GM18870 (cell line): ENCODE measurements around the gene ZNF541.

Experiments
- ATAC-seq: cut with Tn5 transposase; IDR thresholded peaks from one replicate; pipeline ENCODE4 v1.9.1; 2021; ENCODE audit warnings: moderate library complexity; ENCODE audit not compliant: unreplicated experiment

The ZNF541 gene

GRCh38 chr19:47573071-47574026 lies at the start of gene ZNF541:
ZNF541 (minus strand) TSS chr19:47573148; CDS start chr19:47555856, 17,292 bp downstream.
- no peak for ATAC-seq

DNA sequence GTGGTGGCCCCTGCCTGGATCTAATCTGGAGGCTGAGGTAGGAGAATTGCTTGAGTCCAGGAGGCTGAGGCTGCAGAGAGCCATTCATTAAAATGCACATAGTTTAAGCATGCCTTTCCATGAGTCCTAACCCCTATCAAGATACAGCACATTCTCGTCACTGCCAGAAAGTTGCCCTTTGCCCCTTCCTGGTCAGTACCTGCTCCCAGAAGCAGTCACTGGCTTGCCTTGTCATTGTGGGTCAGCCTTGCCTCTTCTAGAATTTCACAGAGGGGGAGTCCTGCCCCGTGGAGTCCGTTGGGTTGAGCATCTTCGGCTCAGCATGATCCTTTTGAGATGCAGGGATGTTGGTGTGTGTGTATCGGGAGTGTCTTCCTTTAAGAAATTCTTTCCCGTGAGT lies 46.8 kb upstream of the ZNF541 start:
- no peak for ATAC-seq

DNA sequence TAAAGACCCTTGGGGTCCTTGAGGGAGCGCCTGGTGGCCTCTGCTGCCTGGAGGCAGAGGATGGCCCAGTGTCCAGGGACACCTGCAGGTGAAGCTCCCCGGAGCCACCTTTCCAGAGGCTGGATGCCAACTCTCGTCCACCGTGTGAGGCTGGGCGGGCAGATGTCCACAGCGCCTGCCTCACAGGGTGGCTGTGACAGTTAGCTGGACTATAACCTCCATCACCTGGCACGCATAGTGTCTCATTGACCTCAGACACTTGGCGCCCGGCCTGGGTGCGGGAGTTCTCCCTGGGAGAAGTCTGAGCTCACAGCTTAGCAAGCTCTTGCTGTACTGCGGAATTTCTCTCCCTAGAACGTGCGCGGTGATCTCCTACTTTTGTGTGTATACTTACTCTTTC lies 45.8 kb upstream of the ZNF541 start:
- ATAC-seq: no peak

- ATAC-seq: no peak
Observed at GRCh38 chr19:47615714-47616113, 42.8 kb upstream of the ZNF541 start.

DNA sequence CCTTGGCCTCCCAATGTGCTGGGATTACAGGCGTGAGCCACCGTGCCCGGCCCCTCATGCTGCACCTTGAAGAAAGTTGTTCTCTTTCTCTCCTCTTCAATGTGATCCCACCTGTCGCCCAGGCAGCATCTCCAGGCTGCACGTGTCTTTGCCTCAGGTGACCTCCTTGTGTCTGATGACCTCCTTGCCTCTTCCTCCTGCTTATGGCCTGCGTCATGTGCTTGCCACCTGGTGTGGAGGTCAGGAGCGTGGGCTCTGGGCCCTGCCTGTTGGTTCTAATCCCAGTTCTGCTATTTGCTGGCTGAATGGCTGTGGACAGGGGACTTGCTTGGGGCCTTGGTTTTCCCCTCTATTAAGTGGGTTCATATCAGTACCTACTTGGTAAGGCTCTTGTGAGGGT lies 42.3 kb upstream of the ZNF541 start:
- no peak for ATAC-seq

GRCh38 chr19:47614559-47614958 lies 41.6 kb upstream of the ZNF541 start:
- no peak for ATAC-seq

GRCh38 chr19:47614021-47614295 lies 41.0 kb upstream of the ZNF541 start:
- no peak for ATAC-seq

- no peak for ATAC-seq
Observed at GRCh38 chr19:47613165-47614020, 40.4 kb upstream of the ZNF541 start.

GRCh38 chr19:47610902-47611301 lies 38.0 kb upstream of the ZNF541 start:
- no peak for ATAC-seq

GRCh38 chr19:47609906-47610894 lies 37.3 kb upstream of the ZNF541 start:
- no peak for ATAC-seq

- ATAC-seq: peak; percentile 29
Observed at GRCh38 chr19:47608969-47609905, 36.3 kb upstream of the ZNF541 start, which contains the start of gene BICRA. BICRA (plus strand) TSS chr19:47609134; CDS start chr19:47673575, 64,441 bp downstream.

DNA sequence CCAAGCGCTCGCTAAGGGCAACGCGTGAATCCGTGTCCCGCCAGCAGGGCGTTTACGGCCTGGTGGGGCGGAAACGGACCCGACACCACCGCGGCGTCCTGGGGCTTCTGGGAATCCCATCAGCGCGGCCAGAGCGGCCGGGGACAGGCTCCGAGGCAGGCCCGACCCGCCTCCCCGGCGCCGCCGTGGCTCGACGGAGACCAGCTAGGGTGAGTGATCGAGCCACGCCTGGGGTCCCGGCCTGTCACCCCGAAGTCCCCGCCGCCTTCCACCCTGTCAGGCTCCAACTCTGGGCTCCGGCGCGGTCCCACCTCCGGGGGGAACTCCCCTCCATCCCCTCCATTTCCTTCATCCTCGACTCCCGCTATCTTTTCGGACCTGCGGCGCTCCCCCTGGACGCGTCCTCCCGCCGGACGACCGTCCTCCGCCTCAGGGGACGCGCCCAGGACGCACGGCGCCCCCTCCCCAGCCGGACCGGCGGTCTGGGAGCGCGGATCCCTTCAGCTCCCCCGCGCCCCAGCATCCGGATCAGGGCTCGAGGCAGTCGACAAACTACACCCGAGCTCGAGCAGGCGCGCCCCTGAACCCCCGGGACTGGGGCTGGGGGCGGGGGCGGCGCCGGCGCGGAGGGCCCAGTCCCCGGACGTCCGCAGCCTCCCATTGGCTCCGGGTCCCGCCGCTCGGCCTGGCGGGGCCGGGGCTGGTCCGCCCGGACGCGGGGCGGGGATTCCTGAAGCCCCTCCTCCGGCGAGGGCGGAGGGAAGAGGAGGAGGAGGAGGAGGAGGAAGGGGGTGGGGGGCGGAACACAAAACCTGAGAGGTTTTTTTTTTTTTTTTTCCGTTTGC lies 35.3 kb upstream of the ZNF541 start:
- peak; percentile 43 for ATAC-seq

GRCh38 chr19:47607564-47608073 lies 34.7 kb upstream of the ZNF541 start:
- no peak for ATAC-seq

GRCh38 chr19:47603706-47604565 lies 31.0 kb upstream of the ZNF541 start:
- no peak for ATAC-seq

- no peak for ATAC-seq
Observed at GRCh38 chr19:47601180-47601904, 28.4 kb upstream of the ZNF541 start.

DNA sequence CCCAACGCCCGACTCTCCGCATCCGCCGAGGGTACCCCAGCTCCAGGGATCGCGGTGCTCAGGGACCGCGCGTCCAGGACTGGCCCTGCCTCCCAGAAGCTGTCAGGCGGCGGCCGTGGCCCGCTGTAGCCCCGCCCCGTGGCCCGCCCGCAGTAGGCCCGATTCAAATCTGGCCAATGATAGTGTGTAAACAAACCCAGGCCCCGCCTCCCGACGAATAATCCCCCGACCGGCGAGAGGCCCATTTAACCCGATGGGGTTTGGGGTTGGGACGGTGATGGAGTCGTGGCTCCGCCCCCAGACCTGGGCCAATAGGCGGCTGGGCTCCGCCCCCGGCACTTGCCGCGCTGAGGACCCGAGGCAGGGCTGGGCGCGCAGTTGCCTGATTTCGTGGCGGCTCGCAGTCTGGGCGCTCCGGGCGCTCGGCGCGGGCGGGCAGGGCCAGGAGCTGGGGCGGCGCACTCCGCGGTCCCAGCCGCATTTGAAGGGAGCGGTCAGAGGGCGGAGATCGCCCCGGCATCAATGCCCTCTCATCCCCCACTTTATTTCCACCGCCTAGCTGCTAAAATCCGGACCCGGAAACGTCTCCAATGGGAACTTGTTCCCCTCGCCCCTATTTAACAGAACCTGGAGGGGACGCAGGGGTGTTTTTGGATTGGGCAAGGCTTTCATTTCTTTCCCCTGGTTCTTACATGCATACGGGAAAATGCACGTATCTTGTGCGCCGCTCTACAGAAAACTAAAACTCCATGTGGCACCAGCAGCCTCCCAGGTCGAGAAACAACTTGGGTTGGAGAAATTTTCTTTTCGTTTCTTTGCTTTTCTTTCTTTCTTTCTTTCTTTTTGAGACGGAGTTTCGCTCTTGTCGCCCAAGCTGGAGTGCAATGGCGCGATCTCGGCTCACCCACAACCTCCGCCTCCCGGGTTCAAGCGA lies 27.6 kb upstream of the ZNF541 start:
- peak; percentile 82 for ATAC-seq
